Hepatocyte (in vitro differentiated cells): ENCODE measurements around the gene SLC35E3.

ENCODE experiments used
- EZH2 ChIP-seq: fragments of 200-600 bp; sonication (generic); IDR thresholded peaks from 2 replicates; pipeline ENCODE4 v1.6.1; 2016; ENCODE audit warnings: antibody characterized with exemption, mild to moderate bottlenecking, borderline replicate concordance
- TF ChIP-seq, protein P1 (sequence below): fragments of 200-600 bp; sonication (generic); IDR thresholded peaks from 2 replicates; pipeline ENCODE4 v1.5.1; 2016; ENCODE audit warnings: antibody characterized with exemption, mild to moderate bottlenecking; ENCODE audit not compliant: poor library complexity

DNA sequence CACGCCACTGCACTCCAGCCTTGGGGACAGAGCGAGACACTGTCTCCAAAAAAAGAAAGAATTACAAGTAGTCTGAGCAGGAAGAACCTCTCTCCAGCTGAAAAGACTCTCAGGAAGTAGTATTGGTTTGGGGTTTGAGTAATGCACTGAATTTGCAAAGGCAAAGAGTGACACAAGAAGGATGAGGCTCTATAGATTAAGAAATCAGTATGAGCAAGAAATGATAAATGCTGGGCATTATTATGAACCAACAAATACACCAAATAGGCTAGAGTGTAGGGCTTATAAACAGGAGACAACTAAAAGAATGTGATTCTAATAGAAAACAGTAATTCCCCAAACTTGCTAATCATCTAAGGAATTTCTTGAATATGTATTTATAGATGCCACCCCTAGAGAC is 2.6 kb upstream of the SLC35E3 start:
- TF ChIP-seq, protein P1, sequence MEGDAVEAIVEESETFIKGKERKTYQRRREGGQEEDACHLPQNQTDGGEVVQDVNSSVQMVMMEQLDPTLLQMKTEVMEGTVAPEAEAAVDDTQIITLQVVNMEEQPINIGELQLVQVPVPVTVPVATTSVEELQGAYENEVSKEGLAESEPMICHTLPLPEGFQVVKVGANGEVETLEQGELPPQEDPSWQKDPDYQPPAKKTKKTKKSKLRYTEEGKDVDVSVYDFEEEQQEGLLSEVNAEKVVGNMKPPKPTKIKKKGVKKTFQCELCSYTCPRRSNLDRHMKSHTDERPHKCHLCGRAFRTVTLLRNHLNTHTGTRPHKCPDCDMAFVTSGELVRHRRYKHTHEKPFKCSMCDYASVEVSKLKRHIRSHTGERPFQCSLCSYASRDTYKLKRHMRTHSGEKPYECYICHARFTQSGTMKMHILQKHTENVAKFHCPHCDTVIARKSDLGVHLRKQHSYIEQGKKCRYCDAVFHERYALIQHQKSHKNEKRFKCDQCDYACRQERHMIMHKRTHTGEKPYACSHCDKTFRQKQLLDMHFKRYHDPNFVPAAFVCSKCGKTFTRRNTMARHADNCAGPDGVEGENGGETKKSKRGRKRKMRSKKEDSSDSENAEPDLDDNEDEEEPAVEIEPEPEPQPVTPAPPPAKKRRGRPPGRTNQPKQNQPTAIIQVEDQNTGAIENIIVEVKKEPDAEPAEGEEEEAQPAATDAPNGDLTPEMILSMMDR = no peak
- no peak for TF ChIP-seq EZH2
